A549 (cell line): ENCODE data around the gene SERPIND1.

Experiments used
- CTCF ChIP-seq: fragments of >200 bp; sonication (Bioruptor Twin); formaldehyde crosslinking; IDR thresholded peaks from 3 replicates; pipeline ENCODE4 v1.5.1; 2016
- EP300 ChIP-seq, 2 experiments: fragments of >200 bp; sonication (Bioruptor Twin); formaldehyde crosslinking; IDR thresholded peaks; 2 replicates in 1 of 2; 3 replicates in 1 of 2; pipeline ENCODE4 v1.6.1; 2016 to 2017
- FOSB ChIP-seq: fragments of 250-450 bp; sonication (Bioruptor Pico); IDR thresholded peaks from 2 replicates; pipeline ENCODE4 v1.5.0; 2020; ENCODE audit warnings: mild to moderate bottlenecking, moderate library complexity
- JUN ChIP-seq, 2 experiments: fragments of >200 bp; sonication (Bioruptor Twin); formaldehyde crosslinking; IDR thresholded peaks; 2 replicates in 1 of 2; 3 replicates in 1 of 2; pipeline ENCODE4 v1.6.1; 2016 to 2017
- KDM5A ChIP-seq: fragments of 200-600 bp; sonication (generic); IDR thresholded peaks from 2 replicates; pipeline ENCODE4 v1.6.1; 2016; ENCODE audit warnings: antibody characterized with exemption, mild to moderate bottlenecking
- POLR2A ChIP-seq: IDR thresholded peaks from 2 replicates; pipeline ENCODE4 v1.6.1; 2012; ENCODE audit warnings: mild to moderate bottlenecking, low read length
- RFX5 ChIP-seq: fragments of 450-650 bp; IDR thresholded peaks from 2 replicates; pipeline ENCODE4 v1.7.1; 2014; ENCODE audit warnings: antibody characterized with exemption, mild to moderate bottlenecking, moderate library complexity
- TF ChIP-seq, protein P1 (sequence below): fragments of 200-600 bp; sonication (generic); IDR thresholded peaks from 2 replicates; pipeline ENCODE4 v1.6.1; 2016; ENCODE audit warnings: antibody characterized with exemption, mild to moderate bottlenecking, moderate library complexity

DNA sequence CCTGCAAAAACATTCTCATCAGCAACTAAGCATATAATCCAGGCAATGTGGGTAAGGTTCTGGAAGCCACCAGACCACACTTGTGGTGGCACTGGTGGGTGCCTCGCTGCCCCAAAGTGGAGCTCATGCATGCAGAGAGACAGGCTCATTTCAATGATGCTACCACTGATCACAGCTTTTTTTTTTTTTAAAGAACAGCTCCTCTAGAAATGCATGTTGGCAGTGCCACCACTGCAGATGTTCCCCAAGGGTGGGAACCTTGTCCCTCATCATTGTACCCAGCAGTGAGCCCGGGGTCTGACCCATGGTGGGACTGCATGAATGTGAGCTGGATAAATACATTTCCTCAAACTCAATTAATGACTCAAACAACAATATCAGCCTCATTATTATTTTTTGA is 31.1 kb upstream of the SERPIND1 start:
- TF ChIP-seq EP300 (IDR thresholded peaks at IDR 0.05) (no peak), JUN (IDR thresholded peaks at IDR 0.05) (no peak), CTCF (no peak), FOSB (CRISPR knock-in tag) (no peak), RFX5 (no peak), POLR2A (no peak), KDM5A (no peak)
- TF ChIP-seq, protein P1, sequence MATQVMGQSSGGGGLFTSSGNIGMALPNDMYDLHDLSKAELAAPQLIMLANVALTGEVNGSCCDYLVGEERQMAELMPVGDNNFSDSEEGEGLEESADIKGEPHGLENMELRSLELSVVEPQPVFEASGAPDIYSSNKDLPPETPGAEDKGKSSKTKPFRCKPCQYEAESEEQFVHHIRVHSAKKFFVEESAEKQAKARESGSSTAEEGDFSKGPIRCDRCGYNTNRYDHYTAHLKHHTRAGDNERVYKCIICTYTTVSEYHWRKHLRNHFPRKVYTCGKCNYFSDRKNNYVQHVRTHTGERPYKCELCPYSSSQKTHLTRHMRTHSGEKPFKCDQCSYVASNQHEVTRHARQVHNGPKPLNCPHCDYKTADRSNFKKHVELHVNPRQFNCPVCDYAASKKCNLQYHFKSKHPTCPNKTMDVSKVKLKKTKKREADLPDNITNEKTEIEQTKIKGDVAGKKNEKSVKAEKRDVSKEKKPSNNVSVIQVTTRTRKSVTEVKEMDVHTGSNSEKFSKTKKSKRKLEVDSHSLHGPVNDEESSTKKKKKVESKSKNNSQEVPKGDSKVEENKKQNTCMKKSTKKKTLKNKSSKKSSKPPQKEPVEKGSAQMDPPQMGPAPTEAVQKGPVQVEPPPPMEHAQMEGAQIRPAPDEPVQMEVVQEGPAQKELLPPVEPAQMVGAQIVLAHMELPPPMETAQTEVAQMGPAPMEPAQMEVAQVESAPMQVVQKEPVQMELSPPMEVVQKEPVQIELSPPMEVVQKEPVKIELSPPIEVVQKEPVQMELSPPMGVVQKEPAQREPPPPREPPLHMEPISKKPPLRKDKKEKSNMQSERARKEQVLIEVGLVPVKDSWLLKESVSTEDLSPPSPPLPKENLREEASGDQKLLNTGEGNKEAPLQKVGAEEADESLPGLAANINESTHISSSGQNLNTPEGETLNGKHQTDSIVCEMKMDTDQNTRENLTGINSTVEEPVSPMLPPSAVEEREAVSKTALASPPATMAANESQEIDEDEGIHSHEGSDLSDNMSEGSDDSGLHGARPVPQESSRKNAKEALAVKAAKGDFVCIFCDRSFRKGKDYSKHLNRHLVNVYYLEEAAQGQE: no peak
